Cardiac fibroblast (primary cell): ENCODE data around the gene ADGRL3.

ENCODE experiments used
- DNase-seq, 2 donors: peaks; one replicate each; pipeline versions ENCODE4 v3.0.0 to v3.0.0-alpha.2; 2010; ENCODE audit warnings: low read depth in 2 of 2
- H3K4me3 ChIP-seq, 2 donors: replicated peaks in 1 of 2; 1 replicate in 1 of 2; 2 replicates in 1 of 2; pipeline ENCODE4 v1.5.1; 2011; ENCODE audit warnings: low read depth in 2 of 2, low read length in 2 of 2, mild to moderate bottlenecking in 2 of 2, moderate library complexity in 1 of 2
- CTCF ChIP-seq: IDR thresholded peaks from one replicate; pipeline ENCODE4 v1.5.1; 2011; ENCODE audit warnings: low read depth, mild to moderate bottlenecking, low read length, inconsistent platforms

Gene ADGRL3

GRCh38 chr4:61468024-61468720 is 268.0 kb downstream of the ADGRL3 start:
- peak; percentile 25 to 83 for DNase-seq
- no peak for TF ChIP-seq CTCF
- no peak overlapping the region for H3K4me3 ChIP-seq

GRCh38 chr4:61473306-61473705 is 273.2 kb downstream of the ADGRL3 start:
- no peak for TF ChIP-seq CTCF
- DNase-seq: no peak
- no peak overlapping the region for H3K4me3 ChIP-seq

GRCh38 chr4:61478340-61478739 is 278.2 kb downstream of the ADGRL3 start:
- TF ChIP-seq CTCF: no peak
- no peak for DNase-seq
- H3K4me3 ChIP-seq: no peak overlapping the region

- no peak overlapping the region for H3K4me3 ChIP-seq
- DNase-seq: peak in 1 of 2 donors; percentile 25
- TF ChIP-seq CTCF: no peak
Measured at GRCh38 chr4:61485056-61485455, 284.9 kb downstream of the ADGRL3 start.

GRCh38 chr4:61489927-61490326 is 289.8 kb downstream of the ADGRL3 start:
- H3K4me3 ChIP-seq: no peak overlapping the region
- DNase-seq: no peak
- TF ChIP-seq CTCF: no peak

- DNase-seq: no peak
- no peak for TF ChIP-seq CTCF
- H3K4me3 ChIP-seq: no peak overlapping the region
Measured at GRCh38 chr4:61493041-61493440, 292.9 kb downstream of the ADGRL3 start.

- no peak for DNase-seq
- no peak overlapping the region for H3K4me3 ChIP-seq
- TF ChIP-seq CTCF: no peak
Measured at GRCh38 chr4:61493470-61493869, 293.3 kb downstream of the ADGRL3 start.
